Stimulated activated CD4-positive, alpha-beta T cell treated with anti-CD3 and anti-CD28 coated beads, TNF-alpha, amount 100 ng/mL, for 24 hours (primary cell): Measurements from ENCODE around the gene ARHGEF39.

Experiments used
- DNase-seq, 3 experiments: peaks; one replicate each; pipeline ENCODE4 v3.0.0-alpha.2; 2020; ENCODE audit warnings: low read depth in 3 of 3

ARHGEF39 gene

GRCh38 chr9:35675204-35675603, 10.2 kb upstream of the ARHGEF39 start:
- DNase-seq, result no peak

DNA sequence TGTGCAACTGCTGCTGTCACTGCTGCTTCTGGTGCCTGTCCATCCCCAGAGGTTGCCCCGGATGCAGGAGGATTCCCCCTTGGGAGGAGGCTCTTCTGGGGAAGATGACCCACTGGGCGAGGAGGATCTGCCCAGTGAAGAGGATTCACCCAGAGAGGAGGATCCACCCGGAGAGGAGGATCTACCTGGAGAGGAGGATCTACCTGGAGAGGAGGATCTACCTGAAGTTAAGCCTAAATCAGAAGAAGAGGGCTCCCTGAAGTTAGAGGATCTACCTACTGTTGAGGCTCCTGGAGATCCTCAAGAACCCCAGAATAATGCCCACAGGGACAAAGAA, 9.0 kb upstream of the ARHGEF39 start:
- no peak for DNase-seq

DNA sequence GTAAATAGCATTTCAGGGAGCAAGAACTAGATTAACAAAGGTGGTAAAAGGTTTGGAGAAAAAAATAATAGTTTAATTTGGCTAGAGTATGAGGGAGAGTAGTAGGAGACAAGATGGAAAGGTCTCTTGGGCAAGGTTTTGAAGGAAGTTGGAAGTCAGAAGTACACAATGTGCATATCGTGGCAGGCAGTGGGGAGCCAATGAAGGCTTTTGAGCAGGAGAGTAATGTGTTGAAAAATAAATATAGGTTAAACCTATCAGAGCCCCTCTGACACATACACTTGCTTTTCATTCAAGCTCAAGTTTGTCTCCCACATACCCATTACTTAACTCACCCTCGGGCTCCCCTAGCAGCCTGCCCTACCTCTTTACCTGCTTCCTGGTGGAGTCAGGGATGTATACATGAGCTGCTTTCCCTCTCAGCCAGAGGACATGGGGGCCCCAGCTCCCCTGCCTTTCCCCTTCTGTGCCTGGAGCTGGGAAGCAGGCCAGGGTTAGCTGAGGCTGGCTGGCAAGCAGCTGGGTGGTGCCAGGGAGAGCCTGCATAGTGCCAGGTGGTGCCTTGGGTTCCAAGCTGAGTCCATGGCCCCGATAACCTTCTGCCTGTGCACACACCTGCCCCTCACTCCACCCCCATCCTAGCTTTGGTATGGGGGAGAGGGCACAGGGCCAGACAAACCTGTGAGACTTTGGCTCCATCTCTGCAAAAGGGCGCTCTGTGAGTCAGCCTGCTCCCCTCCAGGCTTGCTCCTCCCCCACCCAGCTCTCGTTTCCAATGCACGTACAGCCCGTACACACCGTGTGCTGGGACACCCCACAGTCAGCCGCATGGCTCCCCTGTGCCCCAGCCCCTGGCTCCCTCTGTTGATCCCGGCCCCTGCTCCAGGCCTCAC, 8.4 kb upstream of the ARHGEF39 start, which contains the start of gene CA9:
CA9 (plus strand) TSS at position 797 of the 893 bp plus-strand sequence; CDS start at position 829, 32 bp downstream.
- DNase-seq, result no peak

- no peak for DNase-seq
These were observed 4.5 kb upstream of the ARHGEF39 start for GRCh38 chr9:35669331-35670145.

- DNase-seq, result no peak
These were observed 2.9 kb upstream of the ARHGEF39 start for GRCh38 chr9:35667939-35668338.

DNA sequence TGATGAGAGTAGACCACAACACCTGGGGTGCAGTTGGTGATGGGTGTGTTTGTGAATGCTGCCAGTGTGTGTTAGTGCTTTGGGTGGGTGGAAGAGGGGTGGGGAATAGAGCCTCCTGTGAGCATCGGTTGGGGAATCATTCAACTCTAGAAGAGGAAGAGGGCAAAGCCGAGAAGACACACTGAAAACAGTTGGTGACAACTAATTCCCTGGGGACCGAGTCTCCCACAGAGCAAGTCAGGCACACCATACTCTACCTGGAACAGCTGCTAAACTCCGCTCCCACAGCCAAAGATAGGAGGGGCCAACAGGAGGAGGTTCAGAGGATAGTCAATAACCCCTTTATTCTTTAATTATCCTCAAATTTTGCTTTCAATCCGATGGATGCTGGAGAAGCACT, 1.6 kb upstream of the ARHGEF39 start:
- DNase-seq, result no peak

GRCh38 chr9:35666045-35666444, 1.1 kb upstream of the ARHGEF39 start:
- no peak for DNase-seq

- no peak for DNase-seq
These were observed 450 bp upstream of the ARHGEF39 start for GRCh38 chr9:35665471-35665818.

- DNase-seq, result no peak
These were observed 2.6 kb downstream of the ARHGEF39 start for GRCh38 chr9:35662437-35662836.

DNA sequence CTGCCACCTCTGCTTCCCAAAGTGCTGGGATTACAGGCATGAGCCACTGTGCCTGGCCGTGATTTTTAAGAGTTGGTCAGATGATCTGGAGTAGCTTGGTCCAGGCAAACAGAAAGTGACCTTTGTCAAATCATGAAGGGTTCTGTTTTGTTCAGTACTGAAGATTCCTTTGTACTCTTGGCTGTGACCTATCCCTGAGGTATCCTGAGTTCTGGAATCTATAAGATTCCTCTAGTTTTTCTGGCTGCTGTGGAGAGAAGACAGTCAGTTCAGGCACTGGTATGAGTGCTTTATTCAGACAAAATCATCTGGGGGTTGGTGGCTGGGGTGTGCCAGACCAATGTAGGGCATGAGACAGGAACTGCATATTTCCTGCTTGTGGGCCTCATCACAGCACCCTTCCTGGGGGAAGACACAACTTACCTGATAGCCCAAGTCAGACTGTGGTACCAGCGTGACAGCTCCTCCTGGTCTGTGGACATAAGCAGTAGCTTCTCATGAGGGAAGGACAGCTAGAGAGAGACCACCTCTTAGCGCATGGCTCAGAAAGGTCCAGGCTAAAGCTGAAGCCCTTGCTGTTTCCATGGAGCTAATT, 3.1 kb downstream of the ARHGEF39 start:
- no peak for DNase-seq

DNA sequence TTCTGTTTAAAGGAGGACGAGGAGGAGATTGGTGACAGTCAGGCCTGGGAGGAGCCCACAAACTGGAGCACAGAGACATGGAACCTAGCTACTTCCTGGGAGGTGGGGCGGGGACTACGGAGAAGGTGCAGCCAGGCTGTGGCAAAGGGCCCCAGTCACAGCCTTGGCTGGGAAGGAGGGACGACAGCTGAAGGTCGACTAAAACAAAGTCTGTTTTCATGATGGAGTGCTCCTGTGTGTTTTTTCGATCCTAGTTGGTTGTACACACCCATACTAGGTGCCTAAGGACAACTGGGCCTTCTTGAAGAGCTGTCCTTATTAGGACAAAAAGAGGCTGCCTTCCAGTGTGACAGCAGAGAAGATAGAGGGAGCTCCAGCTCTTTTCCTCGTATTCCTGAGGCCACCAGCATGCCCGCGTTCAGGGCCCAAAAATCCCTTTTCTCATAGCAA, 4.0 kb downstream of the ARHGEF39 start:
- DNase-seq, result no peak

DNA sequence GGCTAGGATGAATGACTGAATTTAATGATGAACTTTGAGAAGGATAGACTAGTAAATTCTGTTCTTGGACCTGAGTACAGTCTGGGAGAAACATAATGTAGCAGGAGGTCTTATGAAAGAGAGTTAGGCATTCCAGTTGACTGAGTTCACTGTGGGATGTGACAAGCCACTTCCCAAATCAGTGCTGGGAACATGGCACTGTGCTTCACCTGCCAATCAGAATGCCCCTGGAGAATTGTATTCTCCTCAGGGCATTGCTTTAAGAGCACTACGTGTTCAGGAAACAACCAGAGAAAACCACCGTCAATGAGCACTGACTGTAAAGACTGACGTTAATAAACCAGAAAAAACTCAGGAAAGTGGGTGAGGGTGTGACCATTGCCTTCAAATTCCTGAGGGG, 5.7 kb downstream of the ARHGEF39 start:
- DNase-seq, result no peak

- DNase-seq, result no peak
These were observed 6.1 kb downstream of the ARHGEF39 start for GRCh38 chr9:35658968-35659220.

GRCh38 chr9:35658137-35658967, 6.6 kb downstream of the ARHGEF39 start, which contains the start of gene CCDC107:
TSS of gene CCDC107 (plus strand) at chr9:35658292. CDS start at chr9:35658380, 88 bp downstream.
- DNase-seq, result peak; percentile 62 to 76 (median 63)

DNA sequence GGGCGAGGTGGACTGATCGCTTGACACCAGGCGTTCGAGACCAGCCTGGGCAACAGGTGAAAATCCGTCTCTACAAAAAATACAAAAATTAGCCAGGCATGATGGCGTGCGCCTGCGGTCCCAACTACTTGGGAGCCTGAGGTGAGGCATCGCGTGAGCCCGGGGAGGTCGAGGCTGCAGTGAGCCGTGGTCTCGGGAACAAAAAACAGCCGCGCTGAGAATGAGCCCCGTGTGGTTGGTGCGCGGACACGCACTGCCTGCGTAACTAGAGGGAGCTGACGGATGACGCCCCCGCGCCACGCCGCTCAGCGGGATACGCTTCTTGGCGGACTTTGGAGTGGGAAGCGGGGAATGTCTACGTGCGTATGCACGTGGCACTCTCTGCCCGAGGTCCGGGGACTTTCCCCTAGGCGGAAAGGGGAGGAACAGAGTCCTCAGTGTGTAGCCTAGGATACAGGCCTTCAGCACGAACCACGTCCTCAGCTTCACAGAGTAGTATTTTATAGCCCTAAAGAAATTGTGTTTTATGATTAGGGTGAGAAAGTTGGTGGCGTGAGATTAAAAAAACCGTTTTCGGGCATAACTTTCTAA, 7.4 kb downstream of the ARHGEF39 start, which contains the start of gene RMRP:
RMRP (minus strand) TSS at position 474 of the 591 bp plus-strand sequence.
- DNase-seq, result peak; percentile 89 to 97 (median 90)

- no peak for DNase-seq
These were observed 8.0 kb downstream of the ARHGEF39 start for GRCh38 chr9:35656831-35657545.

DNA sequence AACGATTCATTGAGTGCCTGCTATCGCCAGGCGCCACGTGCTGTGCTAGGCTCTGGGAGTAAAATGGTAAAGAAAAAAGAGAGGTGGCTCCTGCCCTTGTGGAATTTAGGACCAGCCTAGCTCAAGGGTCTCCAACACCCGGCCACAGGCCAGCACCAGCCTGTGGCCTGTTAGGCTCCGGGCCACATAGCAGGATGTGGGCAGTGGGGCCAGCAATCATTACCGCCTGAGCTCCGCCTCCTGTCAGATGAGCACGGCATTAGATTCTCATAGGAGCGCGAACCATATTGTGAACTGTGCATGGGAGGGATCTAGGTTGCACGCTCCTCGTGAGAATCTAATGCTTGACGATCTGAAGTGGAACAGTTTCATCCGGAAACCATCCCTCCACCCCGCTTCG, 8.6 kb downstream of the ARHGEF39 start:
- no peak for DNase-seq

GRCh38 chr9:35653611-35654010, 11.4 kb downstream of the ARHGEF39 start:
- no peak for DNase-seq

DNA sequence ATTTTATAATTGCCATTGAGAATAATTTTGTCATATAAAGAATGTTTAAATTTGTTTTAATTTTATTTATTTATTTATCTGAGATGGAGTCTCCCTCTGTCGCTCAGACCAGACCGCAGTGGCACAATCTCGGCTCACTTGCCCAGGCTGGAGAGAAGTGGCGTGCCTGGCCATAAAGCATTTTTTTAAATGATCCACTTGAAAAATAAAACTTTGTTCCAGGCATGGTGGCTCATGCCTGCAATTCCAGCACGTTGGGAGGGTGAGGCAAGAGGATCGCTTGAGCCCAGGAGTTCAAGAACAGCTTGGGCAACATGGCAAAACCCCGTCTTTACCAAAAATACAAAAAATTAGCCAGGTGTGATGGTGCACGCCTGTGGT, 12.2 kb downstream of the ARHGEF39 start:
- no peak for DNase-seq

GRCh38 chr9:35651956-35652828, 12.8 kb downstream of the ARHGEF39 start:
- no peak for DNase-seq
